Loucy (cell line): ENCODE results near the gene CMKLR1.

ENCODE experiments used
- EZH2phosphoT487 ChIP-seq: fragments of 200-600 bp; IDR thresholded peaks from 2 replicates; pipeline ENCODE4 v1.6.1; 2018; ENCODE audit warnings: antibody characterized with exemption, mild to moderate bottlenecking, moderate library complexity, borderline replicate concordance
- TF ChIP-seq, protein P1 (sequence below): fragments of 200-600 bp; sonication (generic); conservative IDR thresholded peaks from 2 replicates; pipeline ENCODE4 v1.5.1; 2014; ENCODE audit warnings: mild to moderate bottlenecking, antibody characterized with exemption, low read length

DNA sequence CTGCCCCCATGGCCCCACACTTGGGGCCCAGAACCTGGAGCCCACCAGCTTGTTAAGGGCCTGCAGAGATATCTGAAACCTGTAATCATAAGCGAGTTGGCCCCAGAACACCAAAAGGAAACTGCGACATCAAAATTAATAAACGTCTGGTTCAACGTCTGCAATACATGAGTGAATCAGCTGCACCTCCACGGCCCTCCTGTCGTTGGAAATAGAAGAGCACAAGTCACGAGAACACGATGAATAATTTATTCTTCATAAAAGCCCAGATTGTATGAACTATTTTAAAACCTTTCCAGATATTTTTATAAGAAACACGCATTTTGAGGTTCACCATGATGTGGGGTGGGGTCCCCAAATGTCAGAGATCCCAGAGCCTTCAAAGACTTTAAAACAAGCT lies 9.7 kb upstream of the CMKLR1 start:
- TF ChIP-seq, protein P1, sequence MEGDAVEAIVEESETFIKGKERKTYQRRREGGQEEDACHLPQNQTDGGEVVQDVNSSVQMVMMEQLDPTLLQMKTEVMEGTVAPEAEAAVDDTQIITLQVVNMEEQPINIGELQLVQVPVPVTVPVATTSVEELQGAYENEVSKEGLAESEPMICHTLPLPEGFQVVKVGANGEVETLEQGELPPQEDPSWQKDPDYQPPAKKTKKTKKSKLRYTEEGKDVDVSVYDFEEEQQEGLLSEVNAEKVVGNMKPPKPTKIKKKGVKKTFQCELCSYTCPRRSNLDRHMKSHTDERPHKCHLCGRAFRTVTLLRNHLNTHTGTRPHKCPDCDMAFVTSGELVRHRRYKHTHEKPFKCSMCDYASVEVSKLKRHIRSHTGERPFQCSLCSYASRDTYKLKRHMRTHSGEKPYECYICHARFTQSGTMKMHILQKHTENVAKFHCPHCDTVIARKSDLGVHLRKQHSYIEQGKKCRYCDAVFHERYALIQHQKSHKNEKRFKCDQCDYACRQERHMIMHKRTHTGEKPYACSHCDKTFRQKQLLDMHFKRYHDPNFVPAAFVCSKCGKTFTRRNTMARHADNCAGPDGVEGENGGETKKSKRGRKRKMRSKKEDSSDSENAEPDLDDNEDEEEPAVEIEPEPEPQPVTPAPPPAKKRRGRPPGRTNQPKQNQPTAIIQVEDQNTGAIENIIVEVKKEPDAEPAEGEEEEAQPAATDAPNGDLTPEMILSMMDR = no peak
- no peak for TF ChIP-seq EZH2phosphoT487
